HG03103 (cell line): Measurements from ENCODE around the gene SRPX.

ENCODE experiments used
- ATAC-seq: cut with Tn5 transposase; IDR thresholded peaks from one replicate; pipeline ENCODE4 v1.9.1; 2021; ENCODE audit warnings: low read depth; ENCODE audit not compliant: unreplicated experiment

The SRPX gene

GRCh38 chrX:38149016-38149415 is 71.7 kb downstream of the SRPX start:
- ATAC-seq, result no peak

- ATAC-seq, result no peak
These were observed 78.1 kb downstream of the SRPX start for GRCh38 chrX:38142610-38143009.

GRCh38 chrX:38138900-38139299 is 81.8 kb downstream of the SRPX start:
- no peak for ATAC-seq

- no peak for ATAC-seq
These were observed 82.3 kb downstream of the SRPX start for GRCh38 chrX:38138157-38138891.

- ATAC-seq, result no peak
These were observed 91.3 kb downstream of the SRPX start for GRCh38 chrX:38129366-38129765.

- ATAC-seq, result no peak
These were observed 92.7 kb downstream of the SRPX start for GRCh38 chrX:38127961-38128360.

- ATAC-seq, result no peak
These were observed 94.5 kb downstream of the SRPX start for GRCh38 chrX:38126179-38126578.

- ATAC-seq, result no peak
These were observed 96.7 kb downstream of the SRPX start for GRCh38 chrX:38124000-38124399.

GRCh38 chrX:38117485-38117884 is 103.2 kb downstream of the SRPX start:
- ATAC-seq, result no peak

GRCh38 chrX:38116706-38117105 is 104.0 kb downstream of the SRPX start:
- ATAC-seq, result no peak

GRCh38 chrX:38112566-38112965 is 108.1 kb downstream of the SRPX start:
- ATAC-seq, result no peak

GRCh38 chrX:38111196-38111595 is 109.5 kb downstream of the SRPX start:
- no peak for ATAC-seq

GRCh38 chrX:38110231-38110630 is 110.4 kb downstream of the SRPX start:
- no peak for ATAC-seq

GRCh38 chrX:38109042-38109898 is 111.4 kb downstream of the SRPX start:
- ATAC-seq, result no peak

- ATAC-seq, result no peak
These were observed 112.3 kb downstream of the SRPX start for GRCh38 chrX:38108364-38108763.

- no peak for ATAC-seq
These were observed 113.5 kb downstream of the SRPX start for GRCh38 chrX:38106991-38107655.

GRCh38 chrX:38105216-38105725 is 115.4 kb downstream of the SRPX start:
- no peak for ATAC-seq

GRCh38 chrX:38103857-38104812 is 116.5 kb downstream of the SRPX start:
- ATAC-seq, result peak; percentile 87

- ATAC-seq, result no peak
These were observed 117.8 kb downstream of the SRPX start for GRCh38 chrX:38102875-38103274.

GRCh38 chrX:38102240-38102639 is 118.4 kb downstream of the SRPX start:
- ATAC-seq, result no peak
